Right lobe of liver (tissue), 4 donors: ENCODE results near the gene HSF2BP.

Experiments
- CTCF ChIP-seq, 4 donors: fragments of 200-600 bp in 3 of 4; fragments of 450-650 bp in 1 of 4; IDR thresholded peaks; one replicate each; pipeline versions ENCODE4 v1.5.1 to v1.8.0; 2016 to 2022; ENCODE audit warnings: antibody characterized with exemption in 4 of 4, mild to moderate bottlenecking in 2 of 4
- POLR2A ChIP-seq: fragments of 450-650 bp; IDR thresholded peaks from one replicate; pipeline ENCODE4 v1.6.1; 2017; ENCODE audit warnings: antibody characterized with exemption, mild to moderate bottlenecking
- donor health status: DM: no; HTN: no; CAD: no.
- donor health status: DM: no; HTN: no; CAD: no.
- donor health status: DM: no; HTN: yes; CAD: no.

DNA sequence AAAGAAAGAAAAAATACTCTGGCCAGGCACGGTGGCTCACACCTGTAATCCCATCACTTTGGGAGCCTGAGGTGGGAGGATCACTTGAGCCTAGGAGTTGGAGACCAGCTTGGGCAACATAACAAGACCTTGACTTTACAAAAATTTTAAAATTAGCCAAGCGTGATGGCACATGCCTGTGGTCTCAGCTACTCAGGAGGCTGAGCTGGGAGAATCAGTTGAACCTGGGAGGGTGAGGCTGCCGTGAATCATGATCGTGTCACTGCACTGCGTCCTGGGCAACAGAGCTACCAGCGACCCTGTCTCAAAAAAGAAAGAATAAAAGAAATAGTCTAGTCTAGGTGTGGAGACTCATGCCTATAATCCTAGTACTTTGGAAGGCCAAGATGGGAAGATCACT lies 22.4 kb upstream of the HSF2BP start:
- TF ChIP-seq CTCF (IDR thresholded peaks at IDR 0.05), result no peak
- no peak for TF ChIP-seq POLR2A
